GM18511 (cell line): Measurements from ENCODE around the gene POU4F1.
A peak's percentile ranks its signal among the peaks of the same experiment; 100 is the strongest.
"Not testable (repeated sequence)": the region's sequence is repeated elsewhere in the genome, so short reads cannot be mapped to it uniquely, and the experiment has no call there.

Experiments
- ATAC-seq: cut with Tn5 transposase; IDR thresholded peaks from one replicate; pipeline ENCODE4 v1.9.1; 2021; ENCODE audit warnings: mild to moderate bottlenecking, moderate library complexity; ENCODE audit not compliant: unreplicated experiment

POU4F1 gene

GRCh38 chr13:78603240-78603957, at the start of gene POU4F1:
Gene POU4F1, minus strand, starts transcription at chr13:78603552. Its CDS starts 226 bp downstream, at chr13:78603326.
- peak; percentile 89 for ATAC-seq

- no peak for ATAC-seq
Observed at GRCh38 chr13:78652651-78653050, 49.3 kb upstream of the POU4F1 start.

GRCh38 chr13:78650717-78651083, 47.3 kb upstream of the POU4F1 start:
- ATAC-seq: no peak

- no peak for ATAC-seq
Observed at GRCh38 chr13:78649997-78650716, 46.8 kb upstream of the POU4F1 start.

GRCh38 chr13:78647109-78647678, 43.8 kb upstream of the POU4F1 start:
- ATAC-seq: not testable (repeated sequence)

- ATAC-seq: peak; percentile 70
Observed at GRCh38 chr13:78638216-78638615, 34.9 kb upstream of the POU4F1 start.

GRCh38 chr13:78636495-78636894, 33.1 kb upstream of the POU4F1 start:
- ATAC-seq: no peak

- no peak for ATAC-seq
Observed at GRCh38 chr13:78632996-78633395, 29.6 kb upstream of the POU4F1 start.

- ATAC-seq: no peak
Observed at GRCh38 chr13:78631077-78631476, 27.7 kb upstream of the POU4F1 start.

GRCh38 chr13:78630511-78630910, 27.2 kb upstream of the POU4F1 start:
- no peak for ATAC-seq

- no peak for ATAC-seq
Observed at GRCh38 chr13:78625384-78625783, 22.0 kb upstream of the POU4F1 start.

- no peak for ATAC-seq
Observed at GRCh38 chr13:78623132-78623531, 19.8 kb upstream of the POU4F1 start.

- no peak for ATAC-seq
Observed at GRCh38 chr13:78620936-78621470, 17.7 kb upstream of the POU4F1 start.

GRCh38 chr13:78618411-78618810, 15.1 kb upstream of the POU4F1 start:
- no peak for ATAC-seq

- ATAC-seq: no peak
Observed at GRCh38 chr13:78611040-78611439, 7.7 kb upstream of the POU4F1 start.

- no peak for ATAC-seq
Observed at GRCh38 chr13:78610381-78610883, 7.1 kb upstream of the POU4F1 start.

- no peak for ATAC-seq
Observed at GRCh38 chr13:78609464-78610205, 6.3 kb upstream of the POU4F1 start.

- ATAC-seq: no peak
Observed at GRCh38 chr13:78608688-78609463, 5.5 kb upstream of the POU4F1 start.

- ATAC-seq: no peak
Observed at GRCh38 chr13:78608252-78608687, 4.9 kb upstream of the POU4F1 start.
